GM19328 (cell line): Measurements from ENCODE around the gene ARID3A.
"Not testable (repeated sequence)": the region's sequence is repeated elsewhere in the genome, so short reads cannot be mapped to it uniquely, and the experiment has no call there.

ENCODE experiments used
- ATAC-seq: cut with Tn5 transposase; IDR thresholded peaks from one replicate; pipeline ENCODE4 v1.9.1; 2021; ENCODE audit warnings: mild to moderate bottlenecking, moderate library complexity; ENCODE audit not compliant: unreplicated experiment

ARID3A gene, protein sequence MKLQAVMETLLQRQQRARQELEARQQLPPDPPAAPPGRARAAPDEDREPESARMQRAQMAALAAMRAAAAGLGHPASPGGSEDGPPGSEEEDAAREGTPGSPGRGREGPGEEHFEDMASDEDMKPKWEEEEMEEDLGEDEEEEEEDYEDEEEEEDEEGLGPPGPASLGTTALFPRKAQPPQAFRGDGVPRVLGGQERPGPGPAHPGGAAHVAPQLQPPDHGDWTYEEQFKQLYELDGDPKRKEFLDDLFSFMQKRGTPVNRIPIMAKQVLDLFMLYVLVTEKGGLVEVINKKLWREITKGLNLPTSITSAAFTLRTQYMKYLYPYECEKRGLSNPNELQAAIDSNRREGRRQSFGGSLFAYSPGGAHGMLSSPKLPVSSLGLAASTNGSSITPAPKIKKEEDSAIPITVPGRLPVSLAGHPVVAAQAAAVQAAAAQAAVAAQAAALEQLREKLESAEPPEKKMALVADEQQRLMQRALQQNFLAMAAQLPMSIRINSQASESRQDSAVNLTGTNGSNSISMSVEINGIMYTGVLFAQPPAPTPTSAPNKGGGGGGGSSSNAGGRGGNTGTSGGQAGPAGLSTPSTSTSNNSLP

GRCh38 chr19:925526-926322 lies at the start of gene ARID3A:
TSS of gene ARID3A (plus strand) at chr19:926035. CDS start at chr19:929529, 3,494 bp downstream.
- ATAC-seq = peak; percentile 47

DNA sequence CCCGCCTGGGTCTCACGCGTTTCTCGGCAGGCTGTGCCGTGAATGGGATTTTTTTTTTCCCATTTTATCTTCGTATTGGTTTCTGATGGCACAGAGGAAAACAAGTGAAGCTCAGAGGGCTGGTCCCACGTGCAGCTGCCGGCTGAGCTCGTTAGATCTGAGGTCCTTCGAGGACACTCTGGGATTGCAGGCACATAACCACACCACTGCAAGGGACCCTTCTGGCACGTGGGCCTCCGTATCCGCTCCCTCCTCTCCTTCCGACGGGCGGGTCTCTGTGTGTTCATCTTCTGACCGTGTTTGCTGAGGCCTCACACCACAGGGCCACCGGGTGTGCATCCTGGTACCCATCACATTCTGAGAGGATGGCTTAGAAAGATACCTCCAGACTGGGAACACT lies 49.7 kb upstream of the ARID3A start:
- ATAC-seq = no peak

DNA sequence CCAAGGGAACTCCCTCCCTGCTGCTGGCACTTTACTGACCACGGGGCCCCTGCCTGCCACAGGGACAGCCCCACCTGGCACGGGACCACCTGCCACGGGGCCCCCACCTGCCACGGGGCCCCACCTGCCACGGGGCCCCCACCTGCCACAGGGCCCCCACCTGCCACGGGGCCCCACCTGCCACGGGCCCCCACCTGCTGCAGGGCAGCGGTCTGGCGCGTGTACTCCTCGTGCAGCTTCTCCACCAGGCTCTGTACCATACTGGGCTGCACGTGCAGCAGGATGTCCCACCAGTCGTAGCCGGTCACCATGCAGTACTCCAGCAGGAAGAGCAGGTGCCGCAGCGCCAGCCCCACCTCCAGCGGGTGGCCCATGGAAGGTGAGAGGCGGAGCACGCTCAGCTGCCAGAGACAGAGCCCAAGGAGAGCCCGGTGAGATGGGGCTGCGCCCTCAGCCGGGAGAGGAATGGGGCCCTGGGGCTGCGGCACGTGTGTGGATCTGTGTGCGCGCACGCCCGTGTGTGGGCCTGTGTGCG lies 49.0 kb upstream of the ARID3A start:
- ATAC-seq = no peak

DNA sequence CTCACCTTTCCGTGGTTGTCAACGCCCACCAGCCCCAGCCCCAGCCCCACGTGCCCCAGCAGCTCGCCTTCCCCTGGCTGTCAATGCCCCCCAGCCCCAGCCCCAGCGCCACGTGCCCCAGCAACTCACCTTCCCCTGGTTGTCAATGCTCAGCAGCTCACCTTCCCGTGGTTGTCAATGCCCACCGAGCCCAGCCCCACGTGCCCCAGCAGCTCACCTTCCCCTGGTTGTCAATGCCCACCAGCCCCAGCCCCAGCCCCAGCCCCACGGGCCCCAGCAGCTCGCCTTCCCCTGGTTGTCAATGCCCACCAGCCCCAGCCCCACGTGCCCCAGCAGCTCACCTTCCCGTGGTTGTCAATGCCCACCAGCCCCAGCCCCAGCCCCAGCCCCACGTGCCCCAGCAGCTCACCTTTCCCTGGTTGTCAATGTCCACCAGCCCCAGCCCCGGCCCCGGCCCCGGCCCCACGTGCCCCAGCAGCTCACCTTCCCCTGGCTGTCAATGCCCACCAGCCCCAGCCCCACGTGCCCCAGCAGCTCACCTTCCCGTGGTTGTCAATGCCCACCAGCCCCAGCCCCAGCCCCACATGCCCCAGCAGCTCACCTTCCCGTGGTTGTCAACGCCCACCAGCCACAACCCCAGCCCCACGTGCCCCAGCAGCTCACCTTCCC lies 47.7 kb upstream of the ARID3A start:
- not testable (repeated sequence) for ATAC-seq

GRCh38 chr19:878751-879561 lies 46.9 kb upstream of the ARID3A start:
- not testable (repeated sequence) for ATAC-seq

DNA sequence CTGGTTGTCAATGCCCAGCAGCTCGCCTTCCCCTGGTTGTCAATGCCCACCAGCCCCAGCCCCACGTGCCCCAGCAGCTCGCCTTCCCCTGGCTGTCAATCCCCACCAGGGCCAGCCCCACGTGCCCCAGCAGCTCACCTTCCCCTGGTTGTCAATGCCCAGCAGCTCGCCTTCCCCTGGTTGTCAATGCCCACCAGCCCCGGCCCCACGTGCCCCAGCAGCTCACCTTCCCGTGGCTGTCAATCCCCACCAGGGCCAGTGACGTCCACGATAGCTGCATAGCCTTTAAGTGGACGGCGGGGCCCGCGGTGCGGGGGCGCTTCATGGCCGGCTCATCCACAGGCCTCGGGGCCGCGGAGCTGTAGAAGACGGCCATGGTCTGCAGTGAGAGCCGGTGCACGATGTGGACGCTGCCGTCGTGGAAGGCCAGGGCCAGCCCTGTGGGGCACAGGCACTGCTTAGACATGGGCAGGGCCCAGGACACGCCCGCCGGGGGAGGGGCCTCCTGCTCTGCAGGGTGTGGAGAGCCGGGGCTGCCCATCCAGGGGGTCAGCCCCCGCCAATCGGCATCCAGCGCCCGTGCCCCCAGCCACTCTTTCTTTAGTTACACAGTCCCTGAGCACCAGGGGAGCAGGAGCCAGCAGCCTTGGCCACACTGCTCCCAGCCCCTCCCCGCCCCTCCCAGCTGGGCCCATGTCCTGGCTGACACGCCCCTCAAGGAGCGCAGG lies 46.0 kb upstream of the ARID3A start:
- ATAC-seq = no peak

DNA sequence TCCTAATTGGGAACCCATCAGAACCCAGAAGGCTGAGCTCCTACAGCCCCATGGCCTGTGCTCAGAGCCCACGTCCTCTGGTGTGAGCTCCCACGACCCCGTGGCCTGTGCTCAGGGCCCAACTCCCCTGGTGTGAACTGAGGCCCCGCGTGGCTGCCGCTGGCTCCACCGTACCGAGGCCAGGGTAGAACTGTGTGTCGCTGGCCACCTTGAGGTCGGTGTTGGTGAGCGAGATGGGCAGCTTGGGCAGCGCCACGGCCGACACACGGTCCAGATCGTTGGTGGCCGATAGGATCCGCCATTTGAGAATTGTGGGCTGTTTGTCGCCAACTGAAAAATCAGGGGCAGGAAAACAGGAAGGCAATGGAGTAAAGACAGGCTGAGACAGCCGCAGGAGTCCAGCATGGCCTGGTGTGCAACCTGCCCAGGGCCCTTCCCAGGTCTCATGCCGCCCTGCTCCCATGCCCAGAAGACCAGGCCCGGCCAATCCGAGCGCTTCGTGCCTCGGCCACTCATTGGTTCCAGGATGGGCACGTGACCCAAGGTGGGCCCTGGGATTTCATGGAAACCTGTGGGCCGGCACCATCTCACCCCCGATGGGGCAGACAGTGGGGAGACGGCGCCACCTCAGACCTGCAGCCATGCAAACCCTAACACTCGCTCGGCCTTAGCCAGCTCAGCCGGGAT lies 44.3 kb upstream of the ARID3A start:
- ATAC-seq = no peak

DNA sequence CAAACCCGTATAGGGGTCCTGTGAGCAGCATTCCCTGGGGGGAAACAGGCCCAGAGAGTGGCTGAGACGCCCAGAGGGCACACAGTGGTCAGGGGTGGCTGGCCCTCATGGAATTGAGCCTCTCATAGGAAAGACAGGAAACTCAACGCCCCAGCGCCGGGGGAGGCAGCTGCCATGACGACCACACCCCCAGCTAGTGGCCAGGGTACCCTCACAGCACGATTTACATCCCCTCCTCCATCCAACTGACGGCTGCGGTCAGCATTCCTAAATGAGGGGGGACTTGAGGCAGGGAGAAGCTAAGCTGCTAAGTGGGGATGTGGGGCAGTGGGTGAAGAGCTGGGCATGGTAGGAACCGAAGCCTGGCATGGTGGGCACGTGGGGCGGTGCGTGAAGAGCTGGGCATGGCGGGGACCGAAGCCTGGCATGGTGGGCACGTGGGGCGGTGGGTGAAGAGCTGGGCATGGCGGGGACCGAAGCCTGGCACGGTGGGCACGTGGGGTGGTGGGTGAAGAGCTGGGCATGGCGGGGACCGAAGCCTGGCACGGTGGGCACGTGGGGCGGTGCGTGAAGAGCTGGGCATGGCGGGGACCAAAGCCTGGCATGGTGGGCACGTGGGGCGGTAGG lies 42.9 kb upstream of the ARID3A start:
- no peak for ATAC-seq

- ATAC-seq = no peak
These were observed 42.1 kb upstream of the ARID3A start for GRCh38 chr19:883661-884211.

- no peak for ATAC-seq
These were observed 41.2 kb upstream of the ARID3A start for GRCh38 chr19:884420-885211.

DNA sequence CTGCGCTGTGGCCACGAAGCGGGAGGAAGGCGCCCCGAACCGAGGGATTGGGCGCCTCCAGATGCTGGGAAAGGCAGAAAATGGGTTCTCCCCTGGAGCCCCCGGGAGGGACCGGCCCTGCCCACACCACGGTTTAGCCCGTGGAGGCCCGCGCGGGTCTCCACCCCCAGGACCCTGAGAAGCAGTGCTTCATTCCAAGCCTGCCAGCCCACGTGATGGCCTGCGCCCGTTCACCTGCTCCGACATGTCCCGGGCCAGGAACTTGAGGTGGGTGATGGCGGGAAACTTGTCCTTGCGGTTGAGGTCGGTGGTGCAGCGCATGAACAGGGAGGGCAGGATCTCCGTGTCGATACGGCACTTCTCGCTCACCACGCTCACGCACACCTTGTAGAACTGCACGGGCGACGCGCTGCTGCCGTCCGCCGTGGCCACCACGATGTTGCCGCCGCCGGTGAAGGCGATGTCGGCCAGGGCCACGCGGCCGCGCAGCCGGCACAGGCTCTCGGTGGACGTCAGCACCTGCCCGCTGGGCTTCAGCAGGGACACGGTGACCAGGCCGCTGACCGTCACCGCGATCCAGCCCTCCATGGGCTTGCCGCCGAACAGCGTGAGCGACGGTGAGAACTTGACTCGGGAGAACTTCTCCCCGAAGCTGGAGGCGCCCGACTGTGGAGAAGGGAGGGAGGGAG lies 40.2 kb upstream of the ARID3A start:
- ATAC-seq = no peak

GRCh38 chr19:887072-887471 lies 38.8 kb upstream of the ARID3A start:
- ATAC-seq = no peak

DNA sequence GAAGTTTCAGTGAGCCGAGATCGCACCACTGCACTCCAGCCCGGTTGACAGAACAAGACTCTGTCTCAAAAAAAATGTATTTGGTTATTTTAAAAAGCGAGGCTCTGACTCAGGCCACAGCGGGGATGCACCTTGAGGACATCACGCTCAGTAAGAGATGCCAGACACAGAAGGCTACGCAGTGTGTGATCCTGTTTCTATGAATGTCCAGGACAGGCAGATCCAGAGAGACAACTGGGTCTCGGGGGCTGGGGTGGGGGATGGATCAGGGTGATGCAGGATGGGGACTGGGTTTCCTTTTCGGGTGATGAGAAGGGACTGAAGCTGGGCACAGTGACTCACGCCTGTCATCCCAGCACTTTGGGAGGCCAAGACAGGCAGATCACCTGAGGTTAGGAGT lies 38.2 kb upstream of the ARID3A start:
- no peak for ATAC-seq

- no peak for ATAC-seq
These were observed 37.1 kb upstream of the ARID3A start for GRCh38 chr19:888581-889385.

DNA sequence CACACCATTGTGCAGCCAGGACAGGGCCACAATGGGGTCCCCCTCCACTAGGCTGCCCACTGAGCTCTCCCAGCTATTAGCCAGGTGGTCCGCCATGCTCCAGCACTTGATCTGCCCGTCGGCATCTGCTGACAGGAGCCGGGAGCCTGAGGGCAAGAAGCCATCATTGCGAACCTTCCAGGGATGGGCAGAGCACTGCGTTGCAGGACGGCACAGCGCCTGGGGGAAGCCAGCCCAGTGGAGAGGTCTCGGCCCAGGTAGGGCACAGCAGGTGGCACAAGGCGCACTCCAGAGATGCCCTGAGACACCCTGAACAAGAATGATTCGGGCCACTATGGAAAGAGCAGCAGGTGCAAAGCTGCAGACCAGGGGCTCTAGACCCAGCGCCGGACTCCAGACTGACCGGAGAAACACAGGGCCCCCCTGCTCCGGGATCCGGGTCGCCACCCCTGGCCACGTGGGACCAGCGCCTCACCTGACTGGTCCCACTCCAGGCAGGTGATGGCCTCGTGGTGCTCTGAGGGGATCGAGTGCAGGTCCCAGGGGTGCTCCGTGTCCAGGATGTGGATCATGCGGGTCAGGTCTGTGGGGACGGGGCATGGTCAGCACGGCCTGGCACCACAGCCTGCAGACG lies 36.1 kb upstream of the ARID3A start:
- ATAC-seq = no peak
